CD14-positive monocyte (primary cell): ENCODE results near the gene COQ9. TPM values are rescaled to one million over a fixed set of nuclear protein-coding genes. Genes with fewer than 3 reads are reported as not detected.
"Not testable (repeated sequence)": the region's sequence is repeated elsewhere in the genome, so short reads cannot be mapped to it uniquely, and the experiment has no call there.

Experiments
- DNase-seq, 3 donors: peaks; one replicate each; pipeline ENCODE4 v3.0.0-alpha.2; 2011 to 2022
- H2AFZ ChIP-seq: 2 replicates; pipeline ENCODE4 v1.6.0; 2012; ENCODE audit warnings: mild to moderate bottlenecking, low read depth, low read length, inconsistent platforms; ENCODE audit not compliant: insufficient read depth, poor library complexity, severe bottlenecking
- H3K27ac ChIP-seq, 2 donors: 1 replicate in 1 of 2; 2 replicates in 1 of 2; pipeline ENCODE4 v1.5.1; 2012 to 2013; ENCODE audit warnings: low read length in 2 of 2, control low read depth in 1 of 2, inconsistent platforms in 1 of 2, low read depth in 1 of 2, mild to moderate bottlenecking in 1 of 2
- H3K27me3 ChIP-seq, 2 donors: one replicate each; pipeline versions ENCODE4 v1.6.0 to v1.6.1; 2011 to 2013; ENCODE audit warnings: low read length in 2 of 2; ENCODE audit not compliant: control insufficient read depth in 2 of 2, insufficient read depth in 2 of 2
- H3K36me3 ChIP-seq, 2 donors: replicated peaks in 1 of 2; 1 replicate in 1 of 2; 2 replicates in 1 of 2; pipeline versions ENCODE4 v1.5.1 to v1.6.1; 2012 to 2013; ENCODE audit warnings: low read length in 2 of 2, control low read depth in 1 of 2, inconsistent platforms in 1 of 2, mild to moderate bottlenecking in 1 of 2; ENCODE audit not compliant: insufficient read depth in 2 of 2, control insufficient read depth in 1 of 2
- H3K4me1 ChIP-seq, 2 donors: 1 replicate in 1 of 2; 2 replicates in 1 of 2; pipeline versions ENCODE4 v1.5.1 to v1.6.1; 2012 to 2013; ENCODE audit warnings: low read length in 2 of 2, control low read depth in 1 of 2, inconsistent platforms in 1 of 2, mild to moderate bottlenecking in 1 of 2, moderate library complexity in 1 of 2; ENCODE audit not compliant: insufficient read depth in 2 of 2, control insufficient read depth in 1 of 2
- H3K4me2 ChIP-seq: replicated peaks from 2 replicates; pipeline ENCODE3; 2012; ENCODE audit warnings: low read length, moderate library complexity, mild to moderate bottlenecking; ENCODE audit not compliant: poor library complexity, severe bottlenecking; ENCODE audit errors: extremely low read depth
- H3K4me3 ChIP-seq, 3 experiments: fragments of 200-600 bp in 1 of 3; sonication (generic) in 1 of 3; replicated peaks in 1 of 3; 1 replicate in 2 of 3; 2 replicates in 1 of 3; pipeline ENCODE4 v1.5.1; 2011 to 2013; ENCODE audit warnings: low read length in 3 of 3, mild to moderate bottlenecking in 3 of 3, control low read depth in 2 of 3, low read depth in 2 of 3, inconsistent platforms in 1 of 3, moderate library complexity in 1 of 3
- H3K79me2 ChIP-seq: 2 replicates; pipeline ENCODE4 v1.6.0; 2012; ENCODE audit warnings: mild to moderate bottlenecking, control low read depth, inconsistent platforms, low read length, moderate library complexity; ENCODE audit not compliant: insufficient read depth
- H3K9ac ChIP-seq: 2 replicates; pipeline ENCODE4 v1.6.0; 2017; ENCODE audit warnings: low read length, mild to moderate bottlenecking; ENCODE audit not compliant: insufficient read depth, poor library complexity, severe bottlenecking
- H3K9me3 ChIP-seq, 2 donors: replicated peaks in 1 of 2; 1 replicate in 1 of 2; 2 replicates in 1 of 2; pipeline versions ENCODE4 v1.5.1 to v1.6.1; 2012 to 2013; ENCODE audit warnings: low read length in 2 of 2, control low read depth in 1 of 2; ENCODE audit not compliant: control insufficient read depth in 1 of 2, insufficient read depth in 1 of 2
- H4K20me1 ChIP-seq: 2 replicates; pipeline ENCODE4 v1.6.0; 2012; ENCODE audit warnings: mild to moderate bottlenecking, low read length, control low read depth, moderate library complexity; ENCODE audit not compliant: insufficient read depth
- H3K27ac Mint-ChIP-seq, 7 donors: one replicate each; pipeline ENCODE4 v1.8.0; 2020; ENCODE audit warnings: mild to moderate bottlenecking in 7 of 7, mixed read lengths in 7 of 7, moderate library complexity in 6 of 7, inconsistent platforms in 2 of 7
- H3K27me3 Mint-ChIP-seq, 3 donors: one replicate each; pipeline ENCODE4 v1.8.0; 2021 to 2022; ENCODE audit warnings: low read depth in 3 of 3, mild to moderate bottlenecking in 3 of 3, mixed read lengths in 3 of 3, moderate library complexity in 3 of 3, inconsistent platforms in 1 of 3
- H3K36me3 Mint-ChIP-seq, 2 donors: one replicate each; pipeline ENCODE4 v1.8.0; 2020; ENCODE audit warnings: mixed read lengths in 2 of 2, inconsistent platforms in 1 of 2, mild to moderate bottlenecking in 1 of 2
- H3K4me1 Mint-ChIP-seq: one replicate; pipeline ENCODE4 v1.8.0; 2020; ENCODE audit warnings: mild to moderate bottlenecking, mixed read lengths
- H3K4me3 Mint-ChIP-seq, 2 donors: one replicate each; pipeline ENCODE4 v1.8.0; 2020; ENCODE audit warnings: mild to moderate bottlenecking in 2 of 2, mixed read lengths in 2 of 2, moderate library complexity in 1 of 2
- H3K9me3 Mint-ChIP-seq, 7 donors: one replicate each; pipeline ENCODE4 v1.8.0; 2020 to 2022; ENCODE audit warnings: mixed read lengths in 7 of 7, mild to moderate bottlenecking in 6 of 7, moderate library complexity in 6 of 7, inconsistent platforms in 2 of 7
- CTCF ChIP-seq: fragments of 200-600 bp; IDR thresholded peaks from one replicate; pipeline ENCODE4 v1.8.0; 2022; ENCODE audit warnings: antibody characterized with exemption, mild to moderate bottlenecking
- WGBS: methylation state at CpG from one replicate; pipeline ENCODE4 v1.1.5; 2013; ENCODE audit warnings: missing lambda C conversion rate; ENCODE audit not compliant: insufficient coverage; 5-methylcytosine and 5-hydroxymethylcytosine counted together
- intact Hi-C, 2 donors: fragments of 100-400 bp; cut with micrococcal nuclease; formaldehyde crosslinking; loops; one replicate each; pipeline versions ENCODE4 v1.15.0 to v1.15.1; 2023
- polyA plus RNA-seq, 3 donors: library from polyadenylated mRNA; depleted of rRNA in 1 of 3; unstranded in 2 of 3; stranded (reverse) in 1 of 3; fragments of 300-500 nt in 2 of 3; fragments of >200 nt in 1 of 3; fragmentation: Illumina TruSeq in 2 of 3; gene quantifications; 1 replicate in 2 of 3; 2 replicates in 1 of 3; pipeline ENCODE4 v1.2.3, GENCODE V29; 2012 to 2021

Gene COQ9
- polyA plus RNA-seq, 3 donors, result 32.7 to 47.8 (median 38.4) TPM

GRCh38 chr16:57440551-57440950 lies 6.7 kb upstream of the COQ9 start:
- not testable (repeated sequence) for H3K4me1 ChIP-seq, H3K27me3 ChIP-seq, DNase-seq, H3K4me3 Mint-ChIP-seq, H3K9ac ChIP-seq, H3K27ac ChIP-seq, H3K4me2 ChIP-seq, H3K27ac Mint-ChIP-seq, H2AFZ ChIP-seq, H3K4me1 Mint-ChIP-seq, H3K4me3 ChIP-seq, H3K27me3 Mint-ChIP-seq, H4K20me1 ChIP-seq
- intact Hi-C loops, result loop anchor here in 1 of 2 donors (10.0 kb wide), 1 partner anchor 256 kb away; the partner anchor contains the start of genes PSME3IP1 and RSPRY1
- Mint-ChIP-seq H3K36me3 (peaks cover 52 to 60% of the 10 kb centered on the region in 2 donors), H3K9me3 (peaks cover 12 to 18% (median 15%) of the 10 kb centered on the region in 7 donors)
- peaks cover 13 to 25% of the 10 kb centered on the region in 2 donors for H3K9me3 ChIP-seq
- H3K79me2 ChIP-seq, result peaks cover 31% of the 10 kb centered on the region
- WGBS, result 100% methylated on average over 1 of the region's 8 CpGs
- peaks cover 39 to 68% of the 10 kb centered on the region in 2 donors for H3K36me3 ChIP-seq

- peaks cover 11 to 17% (median 14%) of the 10 kb centered on the region in 7 donors for H3K9me3 Mint-ChIP-seq
- H3K9me3 ChIP-seq, result peaks cover 12 to 21% of the 10 kb centered on the region in 2 donors
- H3K27ac Mint-ChIP-seq, result no peak overlapping the region
- no peak for DNase-seq
- H3K4me1 ChIP-seq, result peaks cover 16 to 22% of the 10 kb centered on the region in 2 donors
- H3K27ac ChIP-seq, result no peak overlapping the region
- H4K20me1 ChIP-seq, result no peaks in the 10 kb centered on the region
- peaks cover 0 to 2% (median 0%) of the 10 kb centered on the region in 3 donors for H3K27me3 Mint-ChIP-seq
- H3K36me3 Mint-ChIP-seq, result peaks cover 22 to 23% of the 10 kb centered on the region in 2 donors
- no peak overlapping the region for H3K4me3 ChIP-seq
- H3K4me1 Mint-ChIP-seq, result peaks cover 19% of the 10 kb centered on the region
- H3K79me2 ChIP-seq, result peaks cover 62% of the 10 kb centered on the region
- peaks cover 12 to 27% of the 10 kb centered on the region in 2 donors for H3K36me3 ChIP-seq
- intact Hi-C loops, result loop anchor here in 1 of 2 donors (10.0 kb wide), 1 partner anchor 260 kb away; the partner anchor contains the start of genes PSME3IP1 and RSPRY1
- H3K4me3 Mint-ChIP-seq, result no peak overlapping the region
- TF ChIP-seq CTCF, result no peak
- H2AFZ ChIP-seq, result no peak overlapping the region
- H3K27me3 ChIP-seq, result no peaks in the 10 kb centered on the region
- H3K9ac ChIP-seq, result no peak overlapping the region
- 87% methylated on average over 3 of the region's 3 CpGs for WGBS
- no peak overlapping the region for H3K4me2 ChIP-seq
Observed at GRCh38 chr16:57444711-57445110, 2.6 kb upstream of the COQ9 start.
